BE2C (cell line): Measurements from ENCODE around the gene APOM.

Experiments
- DNase-seq: peaks from one replicate; pipeline ENCODE4 v3.0.0-alpha.2; 2020
- H3K27me3 ChIP-seq: fragments of 250-450 bp; sonication (Bioruptor Pico); 2 replicates; pipeline ENCODE4 v1.5.1; 2020; ENCODE audit warnings: mild to moderate bottlenecking
- H3K36me3 ChIP-seq: fragments of 250-450 bp; sonication (Bioruptor Pico); 2 replicates; pipeline ENCODE4 v1.5.1; 2020; ENCODE audit warnings: mild to moderate bottlenecking
- H3K4me1 ChIP-seq: fragments of 250-450 bp; sonication (Bioruptor Pico); 2 replicates; pipeline ENCODE4 v1.5.1; 2020
- H3K4me3 ChIP-seq: 2 replicates; pipeline ENCODE4 v1.5.1; 2011; ENCODE audit warnings: low read depth, low read length
- H3K9me3 ChIP-seq: fragments of 250-450 bp; sonication (Bioruptor Pico); 2 replicates; pipeline ENCODE4 v1.5.1; 2020
- TF ChIP-seq, protein P1 (sequence below): IDR thresholded peaks from 2 replicates; pipeline ENCODE4 v1.5.1; 2012; ENCODE audit warnings: mild to moderate bottlenecking, low read depth, low read length

APOM gene

DNA sequence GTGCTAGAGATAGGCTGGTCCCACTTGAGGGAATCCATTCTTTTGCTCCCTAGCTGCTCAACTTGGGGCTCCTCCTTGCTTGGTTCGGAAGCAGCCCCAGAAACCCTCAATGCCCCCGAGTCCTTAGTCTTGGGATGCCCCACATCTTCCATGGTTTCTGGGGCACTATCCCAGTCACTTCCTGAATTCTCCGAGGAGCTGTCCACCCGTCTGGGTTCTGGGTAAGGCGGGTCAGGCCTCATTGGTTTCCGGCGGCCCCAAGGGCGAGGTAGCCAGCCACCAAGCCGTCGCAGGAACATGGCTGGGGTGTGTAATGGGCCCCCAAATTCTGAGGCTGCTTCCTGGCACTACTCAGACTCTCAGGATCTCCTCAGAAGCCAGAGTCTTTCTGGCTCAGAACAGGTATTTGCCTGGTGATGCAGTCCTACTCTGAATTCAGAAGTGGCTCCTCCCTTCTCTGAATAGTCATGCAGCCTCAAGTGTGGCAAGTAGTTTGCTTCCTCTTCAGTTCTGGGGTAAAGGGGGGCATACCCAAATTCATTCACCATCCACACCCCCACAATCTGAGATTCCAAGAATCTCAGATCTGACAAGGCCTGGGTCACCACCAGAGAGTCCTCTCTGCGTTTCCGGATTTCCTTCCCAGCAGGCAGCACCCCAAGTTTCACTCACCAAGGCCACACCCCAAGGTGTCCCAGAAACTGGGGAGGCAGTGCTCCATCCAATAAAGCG is 4.1 kb downstream of the APOM start:
- Histone ChIP-seq H3K27me3 (no peaks in the 10 kb centered on the region), H3K9me3 (no peaks in the 10 kb centered on the region), H3K4me1 (no peaks in the 10 kb centered on the region), H3K4me3 (peak overlapping the region; percentile 85), H3K36me3 (peaks cover 8% of the 10 kb centered on the region)
- TF ChIP-seq, protein P1, sequence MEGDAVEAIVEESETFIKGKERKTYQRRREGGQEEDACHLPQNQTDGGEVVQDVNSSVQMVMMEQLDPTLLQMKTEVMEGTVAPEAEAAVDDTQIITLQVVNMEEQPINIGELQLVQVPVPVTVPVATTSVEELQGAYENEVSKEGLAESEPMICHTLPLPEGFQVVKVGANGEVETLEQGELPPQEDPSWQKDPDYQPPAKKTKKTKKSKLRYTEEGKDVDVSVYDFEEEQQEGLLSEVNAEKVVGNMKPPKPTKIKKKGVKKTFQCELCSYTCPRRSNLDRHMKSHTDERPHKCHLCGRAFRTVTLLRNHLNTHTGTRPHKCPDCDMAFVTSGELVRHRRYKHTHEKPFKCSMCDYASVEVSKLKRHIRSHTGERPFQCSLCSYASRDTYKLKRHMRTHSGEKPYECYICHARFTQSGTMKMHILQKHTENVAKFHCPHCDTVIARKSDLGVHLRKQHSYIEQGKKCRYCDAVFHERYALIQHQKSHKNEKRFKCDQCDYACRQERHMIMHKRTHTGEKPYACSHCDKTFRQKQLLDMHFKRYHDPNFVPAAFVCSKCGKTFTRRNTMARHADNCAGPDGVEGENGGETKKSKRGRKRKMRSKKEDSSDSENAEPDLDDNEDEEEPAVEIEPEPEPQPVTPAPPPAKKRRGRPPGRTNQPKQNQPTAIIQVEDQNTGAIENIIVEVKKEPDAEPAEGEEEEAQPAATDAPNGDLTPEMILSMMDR, result no peak
- no peak for DNase-seq

DNA sequence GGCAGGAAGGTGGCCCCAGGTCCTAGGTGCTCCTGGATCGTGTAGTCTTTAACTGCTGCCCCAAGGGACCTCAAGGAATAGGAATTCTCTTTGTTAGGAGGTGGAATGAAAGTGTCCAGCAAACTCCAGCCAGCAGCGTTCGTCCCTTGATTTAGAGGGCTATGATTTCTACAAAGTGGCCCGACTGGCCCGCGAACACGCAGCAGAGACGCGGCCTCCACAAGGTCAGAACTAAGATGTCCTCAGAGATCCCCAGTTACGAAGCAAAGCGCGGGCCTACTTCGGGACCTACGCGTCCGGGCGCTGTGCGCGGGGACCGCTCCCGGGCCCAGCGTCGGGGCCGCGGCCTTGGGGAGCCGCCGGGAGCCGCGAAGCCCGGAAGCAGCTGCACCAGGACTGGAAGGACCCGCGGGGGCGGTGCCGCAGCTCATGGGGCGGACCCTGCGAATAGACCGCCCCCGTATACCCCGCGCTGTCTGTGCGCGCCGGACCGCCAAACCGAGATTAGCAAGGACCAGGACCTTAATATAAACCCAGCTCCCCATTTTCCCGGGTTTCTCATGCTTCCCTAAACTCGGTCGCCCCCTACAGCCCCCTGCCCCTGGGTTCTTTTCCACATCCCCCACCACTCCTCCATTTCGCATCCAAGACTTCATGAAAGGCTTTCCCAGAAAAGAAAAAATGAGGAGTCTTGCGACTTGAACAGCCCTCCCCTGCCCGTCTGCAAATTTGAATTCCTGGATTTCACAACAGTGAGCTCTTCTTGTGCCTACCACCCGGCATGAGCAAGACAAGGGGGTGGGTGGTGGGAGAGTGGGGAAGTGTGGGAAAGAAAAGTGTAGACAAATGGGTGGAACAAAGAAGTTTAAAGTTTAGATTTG is 4.9 kb downstream of the APOM start, which contains the start of gene C6orf47:
C6orf47 (minus strand) TSS at position 398 of the 881 bp plus-strand sequence. CDS start 831 bp downstream, outside the sequence.
- Histone ChIP-seq H3K27me3 (no peaks in the 10 kb centered on the region), H3K9me3 (no peaks in the 10 kb centered on the region), H3K4me3 (peak within 1 kb of the TSS; percentile 85), H3K4me1 (no peaks in the 10 kb centered on the region), H3K36me3 (peaks cover 8% of the 10 kb centered on the region)
- TF ChIP-seq, protein P1, result no peak
- DNase-seq, result peak; percentile 91

DNA sequence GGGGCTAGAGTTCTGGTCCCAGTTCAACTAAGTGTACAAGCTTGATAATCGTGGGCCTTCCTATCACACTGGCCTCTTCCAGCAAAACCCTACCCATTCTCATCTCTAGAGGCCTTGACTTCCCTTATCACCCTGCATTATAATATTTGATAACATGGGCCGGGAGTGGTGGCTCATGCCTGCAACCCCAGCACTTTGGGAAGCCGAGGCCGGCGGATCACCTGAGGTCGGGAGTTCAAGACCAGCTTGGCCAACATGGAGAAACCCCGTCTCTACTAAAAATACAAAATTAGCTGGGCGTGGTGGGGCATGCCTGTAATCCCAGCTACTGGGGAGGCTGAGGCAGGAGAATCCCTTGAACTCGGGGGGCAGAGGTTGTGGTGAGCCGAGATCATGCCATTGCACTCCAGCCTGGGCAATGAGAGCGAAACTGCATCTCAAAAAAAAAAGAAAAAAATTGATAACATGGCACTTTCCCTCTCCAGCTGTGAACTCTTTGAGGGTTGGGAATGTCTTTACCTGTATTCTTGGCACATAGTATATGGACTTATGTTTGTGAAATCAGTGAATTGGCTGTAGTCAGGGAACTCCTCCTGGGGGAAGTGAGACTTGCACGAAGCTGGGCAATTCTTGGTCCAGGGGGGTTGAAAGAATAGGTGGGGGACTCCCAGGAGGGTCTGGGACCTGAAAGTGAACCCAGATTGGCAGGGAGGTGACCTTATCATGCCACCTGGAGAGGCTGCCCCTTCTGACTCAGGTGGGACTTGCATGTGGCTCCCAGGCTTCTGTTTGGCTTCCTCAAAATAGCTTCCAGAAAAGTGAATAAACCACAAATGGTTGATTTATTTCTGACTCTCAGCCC is 5.8 kb downstream of the APOM start:
- H3K4me1 ChIP-seq, result no peaks in the 10 kb centered on the region
- no peak for DNase-seq
- TF ChIP-seq, protein P1, result no peak
- H3K4me3 ChIP-seq, result peak overlapping the region; percentile 85
- no peaks in the 10 kb centered on the region for H3K27me3 ChIP-seq
- no peaks in the 10 kb centered on the region for H3K9me3 ChIP-seq
- H3K36me3 ChIP-seq, result peaks cover 8% of the 10 kb centered on the region

DNA sequence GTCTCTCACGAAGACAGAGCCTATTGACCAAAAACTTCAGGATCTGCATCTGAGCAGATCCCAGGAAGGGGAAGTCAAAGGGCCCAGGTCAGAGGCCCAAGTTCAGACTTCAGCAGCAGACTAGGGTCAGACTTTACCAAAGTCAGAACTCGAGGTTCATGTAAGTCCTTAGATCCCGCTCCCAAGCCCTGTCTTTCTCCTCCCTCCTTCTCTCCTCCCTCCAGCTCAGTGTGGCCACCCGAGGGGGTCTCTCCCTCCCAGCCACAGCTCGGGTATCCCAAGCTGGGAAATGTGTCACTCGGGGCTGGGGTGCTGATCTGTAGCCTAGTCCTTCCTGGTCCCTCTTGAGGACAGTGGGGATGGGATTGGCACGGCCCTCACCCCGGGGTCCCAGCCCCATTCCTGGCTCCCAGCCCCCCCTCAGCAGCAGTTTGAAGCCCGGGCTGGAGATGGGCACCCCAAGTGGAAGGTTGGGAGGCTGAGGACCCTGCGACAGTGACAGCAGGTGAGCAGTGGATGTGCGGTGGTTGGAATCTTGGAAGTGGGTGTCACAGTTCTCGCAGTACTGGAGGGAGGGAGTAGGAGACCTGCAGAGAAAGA is 6.5 kb downstream of the APOM start:
- TF ChIP-seq, protein P1, result no peak
- Histone ChIP-seq H3K4me3 (no peak overlapping the region), H3K4me1 (no peaks in the 10 kb centered on the region), H3K27me3 (no peaks in the 10 kb centered on the region), H3K9me3 (no peaks in the 10 kb centered on the region), H3K36me3 (peaks cover 13% of the 10 kb centered on the region)
- no peak for DNase-seq

DNA sequence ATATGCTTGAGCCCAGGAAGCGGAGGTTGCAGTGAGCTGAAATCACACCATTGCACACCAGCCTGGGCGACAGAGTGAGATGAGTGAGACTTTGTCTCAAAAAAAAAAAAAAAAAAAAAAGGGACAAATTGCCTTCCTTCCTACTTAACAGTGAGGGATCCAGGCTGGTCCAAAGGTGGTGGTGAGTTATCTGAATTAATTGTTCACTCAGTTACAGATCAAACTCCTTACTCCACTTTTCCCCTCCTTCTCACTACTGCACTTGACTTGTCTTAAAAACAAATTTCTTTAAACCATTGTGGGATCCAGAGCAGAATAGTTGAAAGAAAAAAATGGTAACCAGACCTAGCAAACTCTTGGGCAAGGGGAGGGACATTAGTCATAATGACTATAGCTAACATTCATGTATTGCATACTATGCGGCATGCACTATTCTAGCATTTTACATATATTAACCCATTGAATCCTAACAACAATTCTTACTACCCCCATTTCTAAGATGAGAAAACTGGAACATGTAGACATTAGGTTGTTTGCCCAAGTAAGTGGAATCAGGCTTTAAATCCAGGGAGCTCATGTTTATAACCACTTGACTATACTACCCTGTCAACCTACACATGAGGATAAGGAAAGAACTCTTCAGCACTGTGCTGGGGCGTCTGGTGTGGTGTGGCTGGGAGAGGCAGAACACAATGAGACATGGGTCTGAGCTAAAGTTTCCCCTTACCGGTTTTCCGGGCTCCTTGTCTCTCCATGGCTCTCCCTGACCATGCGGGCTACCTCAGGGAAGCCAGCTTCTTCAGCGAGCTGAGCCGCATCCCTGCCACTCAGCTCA is 7.6 kb downstream of the APOM start:
- H3K27me3 ChIP-seq, result no peaks in the 10 kb centered on the region
- H3K36me3 ChIP-seq, result peaks cover 24% of the 10 kb centered on the region
- DNase-seq, result no peak
- H3K4me1 ChIP-seq, result no peaks in the 10 kb centered on the region
- TF ChIP-seq, protein P1, result no peak
- no peaks in the 10 kb centered on the region for H3K9me3 ChIP-seq
- peak overlapping the region; percentile 87 for H3K4me3 ChIP-seq
